Pericardium fibroblast (primary cell): ENCODE results near the gene HOXD1. TPM values are rescaled to one million over a fixed set of nuclear protein-coding genes. Genes with fewer than 3 reads are reported as not detected.

Experiments
- total RNA-seq: library from RNA; depleted of rRNA; stranded (reverse); fragments of >200 nt; gene quantifications from 2 replicates; pipeline ENCODE4 v1.2.3, GENCODE V29; 2015

The HOXD1 gene
- not detected in 2 replicates for total RNA-seq

GRCh38 chr2:176187899-176188773 is at the start of gene HOXD1:
TSS of gene HOXD1 (plus strand) at chr2:176188668. CDS start at chr2:176188802, 134 bp downstream.

GRCh38 chr2:176151442-176152287 is 36.8 kb upstream of the HOXD1 start, which contains the start of gene HOXD4:
TSS of gene HOXD4 (plus strand) at chr2:176151550. CDS start at chr2:176151634, 84 bp downstream.

GRCh38 chr2:176156807-176157498 is 31.5 kb upstream of the HOXD1 start, which contains the start of gene HOXD3:
TSS of gene HOXD3 (plus strand) at chr2:176157307. CDS start at chr2:176169115, 11,808 bp downstream.

Other genes starting within 250 kb of the HOXD1 start
- 15.1 and 18.0 TPM in 2 replicates for gene LNPK, start 186.4 kb upstream of the HOXD1 start, total RNA-seq
- gene EVX2, start 104.7 kb upstream of the HOXD1 start, total RNA-seq: 0.09 TPM in 1 of 2 replicates, not detected in the other
- not detected in 2 replicates for gene HOXD13, start 95.9 kb upstream of the HOXD1 start, total RNA-seq
- not detected in 2 replicates for gene HOXD12, start 88.9 kb upstream of the HOXD1 start, total RNA-seq
- gene HOXD11, start 81.4 kb upstream of the HOXD1 start, total RNA-seq: not detected in 2 replicates
- not detected in 2 replicates for gene HOXD10, start 71.9 kb upstream of the HOXD1 start, total RNA-seq
- 0.09 TPM in 1 of 2 replicates, not detected in the other for gene HOXD9, start 65.9 kb upstream of the HOXD1 start, total RNA-seq
- 1.2 and 5.0 TPM in 2 replicates for gene HOXD8, start 59.0 kb upstream of the HOXD1 start, total RNA-seq
- 0.12 and 2.7 TPM in 2 replicates for gene HOXD4, start 37.1 kb upstream of the HOXD1 start, total RNA-seq
- gene HOXD3, start 31.4 kb upstream of the HOXD1 start, total RNA-seq: 0.09 and 0.82 TPM in 2 replicates
- 30.9 and 37.3 TPM in 2 replicates for gene MTX2, start 80.8 kb downstream of the HOXD1 start, total RNA-seq